Keratinocyte (primary cell): ENCODE results near the gene NLGN1. TPM values are rescaled to one million over a fixed set of nuclear protein-coding genes. Genes with fewer than 3 reads are reported as not detected.

Source experiments
- DNase-seq: peaks from one replicate; pipeline ENCODE4 v3.0.0-alpha.2; 2011; ENCODE audit warnings: low read depth, missing footprints, low spot score
- FAIRE-seq: peaks from 2 replicates; lab custom pipeline; 2011; peaks lifted over from hg19 to GRCh38; lab: Jason Lieb, UNC
- H2AFZ ChIP-seq: 2 replicates; pipeline ENCODE4 v1.6.0; 2012; ENCODE audit warnings: low read length, control low read depth, inconsistent platforms; ENCODE audit not compliant: control insufficient read depth
- H3K27ac ChIP-seq: 2 replicates; pipeline ENCODE4 v1.5.1; 2011; ENCODE audit warnings: low read length; ENCODE audit not compliant: control insufficient read depth, insufficient read depth
- H3K27me3 ChIP-seq: 3 replicates; pipeline ENCODE4 v1.6.0; 2011; ENCODE audit warnings: low read length; ENCODE audit not compliant: control insufficient read depth, insufficient read depth; ENCODE audit errors: extremely low read depth
- H3K36me3 ChIP-seq, 2 experiments: 2 replicates in 1 of 2; 3 replicates in 1 of 2; pipeline ENCODE4 v1.5.1; 2011; ENCODE audit warnings: low read length in 2 of 2, mild to moderate bottlenecking in 1 of 2; ENCODE audit not compliant: control insufficient read depth in 2 of 2, insufficient read depth in 2 of 2; ENCODE audit errors: extremely low read depth in 1 of 2
- H3K4me1 ChIP-seq: 3 replicates; pipeline ENCODE4 v1.5.1; 2011; ENCODE audit warnings: low read length; ENCODE audit not compliant: control insufficient read depth, insufficient read depth; ENCODE audit errors: extremely low read depth
- H3K4me2 ChIP-seq: 3 replicates; pipeline ENCODE4 v1.6.0; 2011; ENCODE audit warnings: low read depth, low read length; ENCODE audit not compliant: control insufficient read depth, insufficient read depth; ENCODE audit errors: extremely low read depth
- H3K4me3 ChIP-seq, 3 experiments: fragments of 200-600 bp in 1 of 3; sonication (generic) in 1 of 3; 2 replicates in 2 of 3; 3 replicates in 1 of 3; pipeline ENCODE4 v1.5.1; 2011 to 2016; ENCODE audit warnings: low read length in 3 of 3, mild to moderate bottlenecking in 3 of 3, control low read depth in 2 of 3, inconsistent platforms in 1 of 3, low read depth in 1 of 3, mixed read lengths in 1 of 3, mixed run types in 1 of 3, moderate library complexity in 1 of 3; ENCODE audit not compliant: control insufficient read depth in 2 of 3, insufficient read depth in 2 of 3; ENCODE audit errors: extremely low read depth in 1 of 3
- H3K79me2 ChIP-seq: 2 replicates; pipeline ENCODE4 v1.6.0; 2012; ENCODE audit warnings: low read length; ENCODE audit not compliant: control insufficient read depth, insufficient read depth
- H3K9ac ChIP-seq: 3 replicates; pipeline ENCODE4 v1.6.0; 2011; ENCODE audit warnings: low read length; ENCODE audit not compliant: control insufficient read depth, insufficient read depth; ENCODE audit errors: extremely low read depth
- H3K9me1 ChIP-seq: 3 replicates; pipeline ENCODE4 v1.6.0; 2011; ENCODE audit warnings: low read length; ENCODE audit not compliant: control insufficient read depth, insufficient read depth; ENCODE audit errors: extremely low read depth
- H3K9me3 ChIP-seq: 2 replicates; pipeline ENCODE4 v1.5.1; 2012; ENCODE audit warnings: low read depth, low read length; ENCODE audit not compliant: control insufficient read depth
- H4K20me1 ChIP-seq: 3 replicates; pipeline ENCODE4 v1.6.0; 2011; ENCODE audit warnings: low read length; ENCODE audit not compliant: control insufficient read depth, insufficient read depth; ENCODE audit errors: extremely low read depth
- CTCF ChIP-seq, 3 experiments: IDR thresholded peaks in 1 of 3; conservative IDR thresholded peaks in 1 of 3; optimal IDR thresholded peaks in 1 of 3; 2 replicates in 2 of 3; 3 replicates in 1 of 3; pipeline versions ENCODE3 to v1.5.1; 2011; ENCODE audit warnings: low read length in 3 of 3, mild to moderate bottlenecking in 3 of 3, moderate library complexity in 2 of 3, control low read depth in 1 of 3, inconsistent platforms in 1 of 3; ENCODE audit not compliant: insufficient read depth in 2 of 3; ENCODE audit errors: extremely low read depth in 1 of 3
- EZH2 ChIP-seq: IDR thresholded peaks from one replicate; pipeline ENCODE4 v1.6.1; 2012; ENCODE audit warnings: inconsistent platforms, mild to moderate bottlenecking, low read length, moderate library complexity
- dilution Hi-C: fragments of 300-500 bp; cut with MboI; formaldehyde crosslinking; loops from one replicate; pipeline ENCODE4 v1.7.0; 2020; ENCODE audit warnings: low sequenced_read_pairs; ENCODE audit not compliant: extremely low pct_ligation_motif_present
- polyA plus RNA-seq, 5 experiments: library from polyadenylated mRNA; depleted of rRNA in 3 of 5; stranded (reverse) in 3 of 5; stranded (forward) in 1 of 5; unstranded in 1 of 5; fragments of >200 nt; gene quantifications; 1 replicate in 1 of 5; 2 replicates in 3 of 5; 3 replicates in 1 of 5; pipeline versions ENCODE4 v1.2.1 to v1.2.3, GENCODE V29; 2011 to 2012; ENCODE audit warnings: missing spikeins in 2 of 5, low read depth in 1 of 5, low replicate concordance in 1 of 5

The NLGN1 gene
- polyA plus RNA-seq, 1 donor (not counting 4 experiments of a cell fraction or from before 2014, with no cell fraction given) = not detected

DNA sequence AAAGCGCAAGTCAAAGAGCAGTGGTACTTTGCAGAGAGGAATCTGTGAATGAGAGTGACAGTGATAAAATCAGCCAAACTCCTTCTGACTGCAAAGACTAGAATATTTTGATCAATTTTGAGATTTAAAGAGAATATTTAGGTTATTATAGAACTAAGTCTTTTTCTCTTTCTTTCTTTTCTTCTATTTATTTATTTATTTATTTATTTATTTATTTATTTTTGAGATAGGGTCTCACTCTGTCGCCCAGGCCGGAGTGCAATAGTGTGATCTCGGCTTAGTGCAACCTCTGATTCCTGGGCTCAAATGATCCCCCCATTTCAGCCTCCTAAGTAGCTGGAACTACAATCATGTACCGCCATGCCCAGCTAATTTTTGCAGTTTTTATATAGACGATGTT is 857.9 kb downstream of the NLGN1 start:
- H3K9me1 ChIP-seq = no peaks in the 10 kb centered on the region
- no peak overlapping the region for H3K4me2 ChIP-seq
- no peaks in the 10 kb centered on the region for H3K79me2 ChIP-seq
- H3K27me3 ChIP-seq = no peaks in the 10 kb centered on the region
- H3K9me3 ChIP-seq = no peaks in the 10 kb centered on the region
- H4K20me1 ChIP-seq = no peaks in the 10 kb centered on the region
- no peak overlapping the region for H3K9ac ChIP-seq
- no peaks in the 10 kb centered on the region for H3K4me1 ChIP-seq
- no peak overlapping the region for H3K27ac ChIP-seq
- dilution Hi-C loops = no loop called here
- no peak overlapping the region for H3K4me3 ChIP-seq
- no peak overlapping the region for H2AFZ ChIP-seq
- DNase-seq (no peak), FAIRE-seq (no peak)
- no peak for TF ChIP-seq EZH2
- TF ChIP-seq CTCF (optimal IDR thresholded peaks at IDR 0.05 in 1 of 3, IDR thresholded peaks at IDR 0.05 in 1 of 3, conservative IDR thresholded peaks at IDR 0.05 in 1 of 3; ENCODE audit: extremely low read depth in 1 of 3, insufficient read depth in 2 of 3, low read length in 3 of 3) = no peak
- no peaks in the 10 kb centered on the region for H3K36me3 ChIP-seq

- no peaks in the 10 kb centered on the region for H4K20me1 ChIP-seq
- no peaks in the 10 kb centered on the region for H3K4me1 ChIP-seq
- no peaks in the 10 kb centered on the region for H3K79me2 ChIP-seq
- H3K9me3 ChIP-seq = no peaks in the 10 kb centered on the region
- no peaks in the 10 kb centered on the region for H3K27me3 ChIP-seq
- no peak overlapping the region for H3K27ac ChIP-seq
- H3K9me1 ChIP-seq = no peaks in the 10 kb centered on the region
- H2AFZ ChIP-seq = no peak overlapping the region
- no peak overlapping the region for H3K4me2 ChIP-seq
- H3K4me3 ChIP-seq = no peak overlapping the region
- TF ChIP-seq CTCF (optimal IDR thresholded peaks at IDR 0.05 in 1 of 3, IDR thresholded peaks at IDR 0.05 in 1 of 3, conservative IDR thresholded peaks at IDR 0.05 in 1 of 3; ENCODE audit: extremely low read depth in 1 of 3, insufficient read depth in 2 of 3, low read length in 3 of 3) (no peak), EZH2 (no peak)
- H3K9ac ChIP-seq = no peak overlapping the region
- DNase-seq (no peak), FAIRE-seq (no peak)
- dilution Hi-C loops = no loop called here
- no peaks in the 10 kb centered on the region for H3K36me3 ChIP-seq
Measured at GRCh38 chr3:174266476-174266875, 868.9 kb downstream of the NLGN1 start.
